Measurements from ENCODE around the gene CYTIP. TPM values are rescaled to one million over a fixed set of nuclear protein-coding genes. Genes with fewer than 3 reads are reported as not detected.

Gene CYTIP
- total and polyA plus RNA-seq, 2 of the 13 experiments (the other 11 are each of a cell fraction or from before 2014, with no cell fraction given), result not detected

GRCh38 chr2:157442191-157442590, 1.7 kb downstream of the CYTIP start (continued):
- TF ChIP-seq ZXDC (CRISPR knock-in tag; IDR thresholded peaks at IDR 0.05) (no peak), ZBED4 (CRISPR knock-in tag; IDR thresholded peaks at IDR 0.05; ENCODE audit: borderline replicate concordance) (no peak), ZNF740 (CRISPR knock-in tag; IDR thresholded peaks at IDR 0.05) (no peak), BRCA1 (CRISPR knock-in tag; IDR thresholded peaks at IDR 0.05) (no peak), ZSCAN30 (CRISPR knock-in tag; IDR thresholded peaks at IDR 0.05) (no peak), FOSL2 (CRISPR knock-in tag; IDR thresholded peaks at IDR 0.05) (no peak), ZBTB42 (CRISPR knock-in tag; IDR thresholded peaks at IDR 0.05) (no peak), CREB3 (CRISPR knock-in tag; IDR thresholded peaks at IDR 0.05) (no peak), SIX4 (CRISPR knock-in tag; IDR thresholded peaks at IDR 0.05) (no peak)
